ENCODE results near the gene TKTL1. TPM values are rescaled to one million over a fixed set of nuclear protein-coding genes. Genes with fewer than 3 reads are reported as not detected.
A peak's percentile ranks its signal among the peaks of the same experiment; 100 is the strongest.

TKTL1 gene
- total and polyA plus RNA-seq, 12 donors: 2.6 to 14.1 (median 7.3) TPM

- ATAC-seq: peak in 1 of 8 donors; percentile 14
- Histone ChIP-seq H3K9me3 (no peaks in the 10 kb centered on the region), H3K27ac (no peak overlapping the region), H3K36me3 (no peaks in the 10 kb centered on the region), H3K4me3 (no peak overlapping the region), H3K27me3 (peaks cover 0 to 48% (median 0%) of the 10 kb centered on the region in 7 donors), H3K4me1 (peaks cover 0 to 7% (median 0%) of the 10 kb centered on the region in 9 donors)
- DNase-seq: no peak
- intact Hi-C loops (cut with DNase I): no loop called here
- TF ChIP-seq CTCF (IDR thresholded peaks at IDR 0.05): no peak
- 93 to 94% methylated on average over 10 to 11 of the region's 11 CpGs for WGBS, 2 donors
Observed at GRCh38 chrX:154320406-154320805, 24.8 kb downstream of the TKTL1 start.

- H3K4me1 ChIP-seq: peaks cover 0 to 12% (median 3%) of the 10 kb centered on the region in 9 donors
- no peak for TF ChIP-seq CTCF (IDR thresholded peaks at IDR 0.05)
- no peak for ATAC-seq
- DNase-seq: no peak
- intact Hi-C loops (cut with DNase I): no loop called here
- H3K4me3 ChIP-seq: no peak overlapping the region
- H3K27ac ChIP-seq: no peak overlapping the region
- WGBS, 2 donors: 80 to 91% methylated on average over 7 of the region's 7 CpGs
- no peaks in the 10 kb centered on the region for H3K36me3 ChIP-seq
- no peaks in the 10 kb centered on the region for H3K9me3 ChIP-seq
- peaks cover 0 to 55% (median 0%) of the 10 kb centered on the region in 7 donors for H3K27me3 ChIP-seq
Observed at GRCh38 chrX:154321152-154321551, 25.6 kb downstream of the TKTL1 start.

DNA sequence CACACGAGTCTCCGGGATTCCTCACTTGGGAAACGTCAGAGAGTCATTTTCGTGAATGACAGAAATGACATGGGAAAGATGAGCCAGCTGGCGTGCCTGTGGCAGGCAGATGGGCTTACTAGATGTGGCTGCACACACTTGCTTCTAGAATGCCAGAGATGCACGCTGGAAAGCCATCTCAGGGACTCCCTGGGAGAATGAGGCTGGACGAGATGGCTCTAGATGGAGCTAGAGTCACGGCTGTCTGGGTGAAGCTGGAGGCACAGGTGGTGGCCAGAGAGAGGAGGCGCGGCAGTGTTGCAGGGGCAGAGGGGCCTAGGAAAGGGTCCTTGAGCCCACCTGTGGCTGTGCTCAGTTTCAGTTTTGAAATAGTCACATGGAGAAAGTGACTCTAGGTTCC lies 26.0 kb downstream of the TKTL1 start:
- peak in 1 of 2 donors; percentile 24 for DNase-seq
- H3K27me3 ChIP-seq: peaks cover 0 to 59% (median 0%) of the 10 kb centered on the region in 7 donors

GRCh38 chrX:154322890-154323289 lies 27.3 kb downstream of the TKTL1 start:
- Histone ChIP-seq H3K27me3 (peaks cover 0 to 63% (median 0%) of the 10 kb centered on the region in 7 donors), H3K36me3 (no peaks in the 10 kb centered on the region), H3K27ac (no peak overlapping the region), H3K4me3 (no peak overlapping the region), H3K9me3 (no peaks in the 10 kb centered on the region), H3K4me1 (peaks cover 0 to 29% (median 14%) of the 10 kb centered on the region in 9 donors)
- WGBS, 2 donors: 82 to 86% methylated on average over 10 of the region's 10 CpGs
- intact Hi-C loops (cut with DNase I): no loop called here
- TF ChIP-seq CTCF (IDR thresholded peaks at IDR 0.05): no peak
- DNase-seq (no peak), ATAC-seq (no peak)

More for the DNA sequence above, 26.0 kb downstream of the TKTL1 start:
- no peak overlapping the region for H3K4me3 ChIP-seq
- H3K36me3 ChIP-seq: no peaks in the 10 kb centered on the region
- WGBS, 2 donors: 45 to 50% methylated on average over 10 of the region's 10 CpGs
- no peaks in the 10 kb centered on the region for H3K9me3 ChIP-seq
- intact Hi-C loops (cut with DNase I): no loop called here
- peak in 5 of 9 donors; percentile 14 to 46 (median 25) for TF ChIP-seq CTCF (IDR thresholded peaks at IDR 0.05)
- H3K4me1 ChIP-seq: peaks cover 0 to 16% (median 8%) of the 10 kb centered on the region in 9 donors
- ATAC-seq: peak in 5 of 8 donors; percentile 45 to 76 (median 66)
- no peak overlapping the region for H3K27ac ChIP-seq

All from heart right ventricle (tissue), 16 donors.